H1 (cell line): ENCODE data around the gene GFPT1.

Experiments
- CTCF ChIP-seq, 3 experiments: IDR thresholded peaks; 1 replicate in 2 of 3; 2 replicates in 1 of 3; pipeline versions ENCODE4 v1.5.1 to v1.6.1; 2011; ENCODE audit warnings: low read length in 3 of 3, mild to moderate bottlenecking in 3 of 3, inconsistent platforms in 2 of 3, low read depth in 1 of 3, moderate library complexity in 1 of 3; ENCODE audit not compliant: insufficient read depth in 1 of 3; ENCODE audit errors: control extremely low read depth in 1 of 3
- NRF1 ChIP-seq: IDR thresholded peaks from 2 replicates; pipeline ENCODE4 v1.6.1; 2011; ENCODE audit warnings: mild to moderate bottlenecking, low read depth, low read length, improper control_type of control experiment
- POLR2A ChIP-seq, 2 experiments: IDR thresholded peaks; 1 replicate in 1 of 2; 2 replicates in 1 of 2; pipeline ENCODE4 v1.6.1; 2011; ENCODE audit warnings: low read depth in 2 of 2, low read length in 2 of 2, mild to moderate bottlenecking in 2 of 2; ENCODE audit errors: control extremely low read depth in 1 of 2
- POLR2AphosphoS5 ChIP-seq: IDR thresholded peaks from 2 replicates; pipeline ENCODE4 v1.6.1; 2011; ENCODE audit warnings: low read depth, low read length
- RNF2 ChIP-seq: fragments of 200-900, 300-1000 bp; sonication (generic); IDR thresholded peaks from 2 replicates; pipeline ENCODE4 v1.7.1; 2016; ENCODE audit warnings: borderline replicate concordance, low read depth, mild to moderate bottlenecking, antibody characterized with exemption, low read length; ENCODE audit not compliant: poor library complexity, severe bottlenecking; ENCODE audit errors: missing control alignments
- SIN3A ChIP-seq, 2 experiments: IDR thresholded peaks in 1 of 2; conservative IDR thresholded peaks in 1 of 2; 2 replicates each; pipeline ENCODE4 v1.6.1; 2011 to 2012; ENCODE audit warnings: low read length in 2 of 2, improper control_type of control experiment in 1 of 2, low read depth in 1 of 2, mild to moderate bottlenecking in 1 of 2
- ZNF274 ChIP-seq: IDR thresholded peaks from 2 replicates; pipeline ENCODE4 v1.7.0; 2012; ENCODE audit warnings: low read length, borderline replicate concordance; ENCODE audit errors: extremely low read depth

- TF ChIP-seq POLR2AphosphoS5 (no peak), ZNF274 (no peak), CTCF (IDR thresholded peaks at IDR 0.05; ENCODE audit: control extremely low read depth in 1 of 3, insufficient read depth in 1 of 3, low read depth in 1 of 3, low read length in 3 of 3) (no peak), POLR2A (IDR thresholded peaks at IDR 0.05; ENCODE audit: control extremely low read depth in 1 of 2, low read depth in 2 of 2, low read length in 2 of 2) (no peak), SIN3A (conservative IDR thresholded peaks at IDR 0.05 in 1 of 2, IDR thresholded peaks at IDR 0.05 in 1 of 2; ENCODE audit: low read depth in 1 of 2, low read length in 2 of 2) (no peak), NRF1 (no peak), RNF2 (no peak)
These were observed 89.8 kb downstream of the GFPT1 start for GRCh38 chr2:69297216-69297615.
